GM18858 (cell line): ENCODE measurements around the gene SYNE1.
"Not testable (repeated sequence)": the region's sequence is repeated elsewhere in the genome, so short reads cannot be mapped to it uniquely, and the experiment has no call there.

Experiments
- ATAC-seq: cut with Tn5 transposase; IDR thresholded peaks from one replicate; pipeline ENCODE4 v1.9.1; 2021; ENCODE audit not compliant: unreplicated experiment

SYNE1 gene

DNA sequence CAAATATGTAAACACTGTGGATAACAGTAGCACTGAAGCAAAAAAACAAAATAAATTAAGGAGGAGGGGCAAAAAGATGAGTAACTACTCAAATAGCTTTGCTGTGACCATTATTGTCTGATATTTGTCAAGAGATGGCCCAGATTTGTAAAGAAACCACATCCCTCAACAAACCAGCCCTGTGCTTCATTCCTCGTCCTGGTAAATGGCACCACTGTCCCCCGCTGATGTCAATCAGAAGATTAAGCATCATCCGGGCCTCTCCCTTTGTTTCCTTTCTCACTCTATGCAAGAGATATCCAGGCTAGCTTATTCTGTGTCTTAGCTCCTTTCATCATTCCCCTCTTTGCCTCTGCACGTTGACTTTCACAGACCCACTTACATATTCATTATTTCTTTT lies 259.0 kb downstream of the SYNE1 start:
- ATAC-seq, result no peak

DNA sequence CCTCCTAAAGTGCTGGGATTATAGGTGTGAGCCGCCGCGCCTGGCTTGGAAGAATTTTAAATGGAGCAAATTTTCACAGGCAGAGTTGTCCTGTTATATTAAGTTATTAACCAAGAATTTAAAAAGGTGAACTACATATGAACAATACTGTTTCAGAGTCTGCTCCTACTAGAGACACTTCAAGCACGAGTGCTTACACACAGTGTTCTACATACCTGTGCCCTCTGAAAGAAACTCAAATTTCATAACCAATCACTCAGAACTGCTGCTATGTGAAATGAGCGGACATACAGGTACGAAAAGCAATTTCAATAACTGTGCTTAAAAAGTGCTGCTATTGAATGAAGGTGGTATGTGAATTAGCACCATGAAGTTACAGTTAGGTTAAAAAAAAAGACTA lies 262.0 kb downstream of the SYNE1 start:
- no peak for ATAC-seq

DNA sequence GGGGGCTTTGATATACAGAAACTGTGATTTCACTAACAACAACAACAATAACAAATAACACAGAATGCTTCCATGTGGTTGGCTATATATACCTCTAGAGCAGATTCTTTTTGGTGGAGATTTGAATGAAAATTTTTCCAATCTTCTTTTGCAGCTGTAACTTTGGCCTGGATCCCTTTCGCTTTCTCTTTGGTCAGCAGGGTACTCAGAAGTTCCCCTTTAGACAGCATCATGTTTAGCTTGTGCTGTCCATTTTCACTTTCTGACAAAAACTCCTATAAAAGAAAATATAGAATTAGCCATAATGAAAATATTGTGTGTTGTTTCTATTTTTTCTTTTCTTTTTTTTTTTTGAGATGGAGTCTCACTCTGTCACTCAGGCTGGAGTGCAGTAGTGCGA lies 264.2 kb downstream of the SYNE1 start:
- ATAC-seq, result no peak

DNA sequence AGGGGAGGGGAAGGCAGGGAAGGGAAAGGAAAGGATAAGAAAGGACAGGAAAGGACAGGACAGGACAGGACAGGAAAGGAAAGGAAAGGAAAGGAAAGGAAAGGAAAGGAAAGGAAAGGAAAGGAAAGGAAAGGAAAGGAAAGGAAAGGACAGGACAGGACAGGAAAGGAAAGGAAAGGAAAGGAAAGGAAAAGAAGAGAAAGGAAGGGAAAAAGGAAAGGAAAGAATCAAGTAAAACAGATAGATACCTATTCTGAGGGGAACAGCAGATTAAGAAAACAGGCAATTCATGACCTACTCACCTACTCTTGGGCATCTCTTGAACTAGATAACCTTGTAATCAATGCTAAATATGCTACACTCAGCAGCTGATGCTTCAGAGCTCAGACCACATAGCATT lies 265.4 kb downstream of the SYNE1 start:
- no peak for ATAC-seq

DNA sequence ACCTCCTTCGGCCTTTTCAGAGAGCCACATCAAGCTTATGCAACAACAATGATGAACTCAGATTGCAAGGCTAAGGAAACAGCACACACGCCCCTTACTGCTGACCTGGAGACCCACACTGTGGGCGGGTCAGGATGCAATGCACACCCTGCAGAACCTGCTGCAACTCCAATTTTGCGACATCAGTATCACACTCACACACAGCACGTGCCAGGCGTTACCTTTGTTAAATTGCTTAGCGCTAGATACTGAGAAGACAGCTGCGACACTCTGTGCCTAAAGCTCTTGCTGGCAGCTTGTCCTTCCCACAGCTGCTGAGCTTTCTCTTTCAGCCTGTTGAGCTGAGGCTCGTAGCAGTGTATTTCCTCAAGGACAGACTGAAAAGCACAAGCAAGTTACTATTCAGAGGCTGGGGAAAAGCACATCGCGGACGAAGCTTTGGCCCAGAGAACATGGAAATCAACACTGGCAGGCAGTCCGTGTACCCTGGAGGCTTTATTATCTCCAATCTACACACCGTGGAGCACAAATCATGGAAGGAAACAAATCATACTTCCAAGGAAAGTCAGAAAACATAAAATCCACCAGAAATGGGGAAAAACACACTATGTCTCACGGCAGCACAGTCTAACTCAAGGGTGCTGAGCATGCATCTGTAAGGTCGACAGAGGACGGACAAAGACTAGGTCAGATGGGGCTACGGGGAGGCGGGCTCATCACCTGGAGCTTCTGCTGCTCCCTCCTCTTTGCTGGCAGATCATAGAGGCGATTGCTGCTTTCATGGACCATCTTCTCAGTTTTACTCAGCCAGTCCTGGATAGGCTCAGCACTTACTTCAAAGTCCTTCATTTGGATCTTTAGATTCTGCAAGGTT lies 268.2 kb downstream of the SYNE1 start:
- ATAC-seq, result no peak

DNA sequence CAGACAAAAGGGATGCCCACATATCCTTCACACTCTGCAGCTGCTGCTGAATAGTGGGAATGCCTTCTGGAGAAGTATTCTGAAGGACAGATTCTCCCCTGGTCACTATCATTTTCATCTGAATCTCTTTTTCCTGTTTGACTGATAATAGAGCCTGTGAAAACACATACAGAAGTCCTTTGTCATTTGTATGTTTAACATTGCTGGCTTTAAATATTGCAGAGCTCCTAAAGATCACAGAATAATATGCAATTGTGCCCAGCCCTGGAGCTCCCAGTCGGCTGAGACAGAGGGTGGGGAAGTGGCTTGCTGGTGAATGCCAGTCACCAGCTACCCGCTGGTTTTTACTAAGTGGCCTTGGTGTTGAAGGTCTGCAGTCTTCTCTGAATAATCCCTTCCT lies 272.3 kb downstream of the SYNE1 start:
- no peak for ATAC-seq

DNA sequence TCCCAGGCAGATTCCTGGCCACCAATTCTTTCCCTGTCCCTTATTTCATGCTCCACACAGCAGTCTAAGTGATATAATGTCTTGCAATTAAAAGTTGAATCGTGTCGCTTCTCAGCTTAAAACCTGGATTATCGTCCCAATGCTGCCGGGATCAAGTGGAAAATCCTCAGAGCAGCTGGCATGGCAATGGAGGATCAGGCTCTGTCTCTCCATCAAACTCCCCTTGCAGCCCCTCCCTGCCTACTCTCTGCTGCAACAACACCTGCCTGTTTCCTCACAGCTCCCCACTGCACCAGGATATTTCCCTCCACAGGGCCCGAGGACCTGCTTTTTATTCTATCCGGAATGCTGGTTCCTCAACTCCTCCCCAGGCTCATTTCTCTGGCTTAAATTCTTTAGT lies 277.1 kb downstream of the SYNE1 start:
- no peak for ATAC-seq

DNA sequence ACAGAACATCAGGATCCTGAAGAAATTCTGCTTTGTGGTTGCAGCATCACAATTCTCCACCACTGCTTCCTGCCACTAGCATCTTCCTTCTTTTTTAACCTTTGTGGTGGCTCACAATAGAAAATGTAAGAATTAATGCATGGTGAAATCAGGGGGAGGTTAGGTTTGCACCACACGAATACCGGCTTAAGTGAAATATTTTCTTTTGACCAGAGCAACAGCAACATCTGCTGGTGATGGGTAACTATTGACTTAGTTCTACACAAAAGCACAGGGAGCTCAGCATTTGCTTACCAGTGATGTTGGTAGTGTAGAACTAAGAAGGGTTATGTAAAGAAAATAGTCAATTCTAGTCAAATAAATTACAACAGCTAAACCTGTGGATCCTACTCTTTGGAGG lies 280.5 kb downstream of the SYNE1 start:
- peak; percentile 72 for ATAC-seq

DNA sequence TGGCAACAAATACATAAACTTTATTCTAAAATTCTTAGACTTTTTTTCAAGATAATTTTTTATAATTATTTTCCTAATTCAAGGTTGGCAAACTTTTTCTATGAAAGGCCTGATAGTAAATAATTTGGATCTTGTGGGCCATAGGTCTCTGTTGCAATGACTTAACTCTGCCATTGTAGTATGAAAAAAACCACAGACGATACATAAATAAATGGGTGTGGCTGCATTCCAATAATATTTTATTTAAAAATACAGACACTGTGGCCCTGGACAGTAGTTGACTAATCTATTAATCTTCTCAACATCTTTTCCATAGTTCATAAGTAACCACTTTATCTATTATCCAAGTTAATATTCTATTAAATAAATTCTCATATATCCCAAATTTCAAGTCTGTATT lies 281.1 kb downstream of the SYNE1 start:
- ATAC-seq, result no peak

DNA sequence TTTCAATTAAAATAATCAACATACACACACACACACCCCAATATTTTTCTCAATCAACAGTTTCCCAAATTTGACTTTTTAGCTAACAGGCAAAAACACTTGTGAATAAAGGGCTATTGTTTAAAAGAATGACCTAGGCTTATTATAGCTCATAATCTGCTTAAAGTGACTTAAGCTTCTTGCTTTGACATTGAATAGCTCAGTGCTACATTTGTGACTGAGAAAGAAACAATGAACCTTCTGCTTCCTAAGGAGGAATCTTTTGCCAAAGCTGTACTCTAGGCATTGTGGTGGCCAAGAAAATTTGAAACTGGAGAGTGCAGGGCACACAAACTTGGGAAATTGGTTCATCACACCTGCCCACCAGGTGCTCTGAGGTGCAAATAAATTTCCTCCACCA lies 282.0 kb downstream of the SYNE1 start:
- ATAC-seq, result no peak

DNA sequence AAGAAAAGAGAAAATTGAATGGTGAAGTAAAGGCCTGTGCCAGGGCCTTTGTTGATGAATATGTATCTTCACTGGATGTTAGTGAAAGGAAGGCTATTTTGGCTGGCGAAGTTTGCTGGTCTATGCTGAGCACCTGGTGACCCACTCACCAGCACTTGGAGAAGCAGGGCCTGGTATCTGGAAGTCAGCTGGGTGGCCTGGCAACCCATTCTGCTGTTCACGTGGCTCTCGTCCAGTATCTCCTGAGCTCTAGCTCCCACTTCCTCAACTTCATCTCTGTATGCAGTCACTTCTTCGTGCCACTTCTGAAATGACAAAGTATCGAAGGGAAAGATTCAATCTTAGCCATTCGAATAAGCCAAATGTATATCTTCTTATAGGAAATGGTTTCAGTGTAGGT lies 283.7 kb downstream of the SYNE1 start:
- ATAC-seq, result no peak

DNA sequence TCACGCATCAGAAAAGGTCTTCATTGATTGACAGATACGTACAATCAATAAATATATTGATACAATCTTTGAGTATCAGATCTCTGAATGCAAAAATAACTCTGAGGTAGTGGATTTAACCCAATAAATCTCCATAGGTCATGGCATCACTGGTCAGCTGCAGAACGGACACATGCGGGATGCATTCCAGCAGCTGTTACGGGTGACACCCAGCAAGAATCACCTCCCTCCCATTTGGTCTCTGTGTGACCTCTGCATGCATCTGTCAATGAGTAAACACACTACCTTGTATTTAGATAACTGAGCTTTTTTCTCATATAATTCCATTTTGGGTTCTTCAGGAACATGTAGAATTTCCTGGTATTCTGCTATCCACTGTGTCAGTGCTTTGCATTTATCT lies 285.4 kb downstream of the SYNE1 start:
- no peak for ATAC-seq

DNA sequence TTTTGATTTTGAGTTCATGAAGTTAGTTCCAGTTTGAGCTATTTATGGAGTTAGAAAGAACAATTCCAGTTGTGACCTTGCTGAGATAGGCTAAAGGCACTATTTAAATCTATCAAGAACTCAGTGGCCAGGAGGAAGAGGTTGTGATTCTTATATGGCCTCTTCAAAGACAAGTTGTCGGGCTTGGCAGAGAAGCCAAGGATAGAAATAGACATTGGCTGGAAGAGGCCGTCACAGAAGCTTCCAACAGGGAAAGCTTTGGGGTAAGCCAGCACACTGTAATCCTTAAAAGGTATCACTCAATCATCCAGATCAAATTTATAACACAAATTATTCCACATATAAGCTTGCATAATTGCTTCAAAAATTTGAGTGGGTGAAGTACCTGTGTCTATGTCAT lies 286.1 kb downstream of the SYNE1 start:
- no peak for ATAC-seq

DNA sequence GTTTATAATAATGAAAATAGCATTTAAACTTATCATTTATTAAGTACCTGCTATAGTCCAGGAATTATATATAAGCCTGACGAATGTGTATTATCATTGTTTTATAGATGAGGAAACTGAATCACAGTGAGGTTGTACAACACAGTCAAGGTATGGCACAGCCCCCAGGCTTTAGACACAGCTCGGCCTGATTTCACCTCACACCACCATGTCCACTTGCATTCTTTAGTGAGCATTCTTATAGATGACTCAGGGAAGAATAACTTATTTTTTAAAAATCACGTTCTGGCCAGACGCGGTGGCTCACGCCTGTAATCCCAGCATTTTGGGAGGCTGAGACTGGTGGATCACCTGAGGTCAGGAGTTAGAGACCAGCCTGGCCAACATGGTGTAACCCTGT lies 289.0 kb downstream of the SYNE1 start:
- no peak for ATAC-seq

DNA sequence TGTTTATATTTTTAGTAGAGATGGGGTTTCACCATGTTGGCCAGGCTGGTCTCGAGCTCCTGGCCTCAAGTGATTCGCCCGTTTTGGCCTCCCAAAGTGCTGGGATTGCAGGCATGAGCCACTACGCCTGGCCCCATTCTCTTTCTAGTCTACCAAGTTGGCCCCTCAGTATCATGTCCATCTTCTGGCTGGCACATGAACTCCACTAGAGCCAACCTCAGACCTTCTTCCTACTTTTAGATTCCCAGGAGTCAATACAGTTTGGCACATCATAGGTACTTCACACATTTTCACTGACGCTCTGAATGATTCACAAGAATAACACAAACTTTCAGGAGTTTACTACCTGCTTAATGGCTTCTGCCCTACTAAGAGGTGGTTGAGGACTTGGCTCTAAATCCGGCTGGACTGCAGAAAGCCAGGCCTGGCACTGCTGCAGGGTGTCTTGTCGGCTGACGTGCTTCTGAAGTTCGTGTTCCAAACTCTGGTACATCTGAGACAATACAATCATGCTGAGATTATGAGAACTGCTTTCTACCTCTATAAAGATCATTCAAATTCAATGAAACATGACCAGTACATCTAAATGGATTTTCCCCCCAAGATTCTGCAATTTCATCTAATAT lies 293.3 kb downstream of the SYNE1 start:
- ATAC-seq, result no peak

DNA sequence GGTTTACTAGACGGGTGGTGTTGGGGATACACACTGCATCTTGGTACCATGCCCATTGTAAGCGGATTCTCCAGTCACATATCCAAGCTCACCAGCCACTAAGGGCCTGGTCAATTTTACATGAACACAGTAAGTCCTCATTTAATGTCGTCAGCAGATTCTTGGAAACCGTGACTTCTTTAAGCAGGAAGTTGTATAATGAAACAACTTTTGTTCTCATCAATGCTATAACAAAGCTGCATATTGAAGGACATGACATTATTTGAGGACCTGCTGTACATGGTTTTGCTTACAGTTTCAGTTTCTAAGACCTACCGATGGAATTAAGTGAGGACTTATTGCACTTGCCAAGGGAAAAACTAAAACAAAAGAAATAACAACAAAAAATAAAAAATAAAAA lies 295.6 kb downstream of the SYNE1 start:
- no peak for ATAC-seq

DNA sequence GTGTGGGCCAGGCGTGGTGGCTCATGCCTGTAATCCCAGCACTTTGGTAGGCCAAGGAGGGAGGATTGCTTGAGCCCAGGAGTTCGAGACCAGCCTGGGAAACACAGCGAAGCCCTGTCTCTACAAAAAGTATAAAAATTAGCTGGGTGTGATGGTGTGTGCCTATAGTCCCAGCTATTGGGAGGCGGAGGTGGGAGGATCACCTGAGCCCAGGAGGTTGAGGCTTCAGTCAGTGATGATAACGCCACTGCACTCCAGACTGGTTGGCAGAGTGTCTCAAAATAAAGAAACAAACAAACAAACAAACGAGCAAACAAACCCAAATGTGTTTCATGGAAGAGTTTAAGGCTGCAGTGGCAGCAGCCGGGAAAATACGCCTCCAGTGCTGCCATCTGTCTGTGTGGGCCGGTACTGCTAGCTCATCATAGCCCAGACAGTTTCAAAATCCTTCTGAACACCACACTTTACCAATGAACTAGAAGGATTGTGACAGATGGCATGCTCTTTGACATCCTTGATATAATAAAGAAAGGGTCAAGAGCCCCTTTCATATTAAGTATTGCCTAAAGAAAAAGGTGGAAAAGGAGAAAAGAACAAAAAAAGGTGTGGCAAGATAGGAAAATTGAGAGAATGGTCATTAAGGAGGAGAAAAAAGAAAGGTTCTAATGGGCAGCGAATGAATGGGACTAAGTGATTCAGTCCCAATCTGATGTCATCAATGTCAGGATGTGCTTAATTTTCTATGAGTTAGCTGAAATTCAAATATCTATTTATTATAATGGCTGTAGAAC lies 298.6 kb downstream of the SYNE1 start:
- peak; percentile 83 for ATAC-seq

DNA sequence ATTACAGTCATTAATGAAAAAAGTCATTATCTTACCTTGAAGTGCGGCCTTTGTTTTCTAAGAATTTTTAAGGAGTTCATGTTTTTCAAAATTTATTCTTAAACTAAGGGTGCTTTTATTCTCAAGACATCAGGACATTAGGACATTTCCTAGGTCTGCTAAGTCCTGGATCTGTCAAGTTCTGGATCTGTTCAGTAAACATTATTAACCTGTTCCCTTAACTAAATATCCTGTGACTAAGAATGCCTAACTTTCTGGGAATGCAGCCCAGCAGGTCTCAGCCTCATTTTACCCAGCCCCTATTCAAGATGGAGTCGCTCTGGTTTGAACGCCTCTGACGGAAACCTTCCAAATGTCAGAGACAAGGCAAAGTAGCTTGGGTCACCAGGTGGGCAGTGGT lies 302.6 kb downstream of the SYNE1 start:
- ATAC-seq, result no peak

DNA sequence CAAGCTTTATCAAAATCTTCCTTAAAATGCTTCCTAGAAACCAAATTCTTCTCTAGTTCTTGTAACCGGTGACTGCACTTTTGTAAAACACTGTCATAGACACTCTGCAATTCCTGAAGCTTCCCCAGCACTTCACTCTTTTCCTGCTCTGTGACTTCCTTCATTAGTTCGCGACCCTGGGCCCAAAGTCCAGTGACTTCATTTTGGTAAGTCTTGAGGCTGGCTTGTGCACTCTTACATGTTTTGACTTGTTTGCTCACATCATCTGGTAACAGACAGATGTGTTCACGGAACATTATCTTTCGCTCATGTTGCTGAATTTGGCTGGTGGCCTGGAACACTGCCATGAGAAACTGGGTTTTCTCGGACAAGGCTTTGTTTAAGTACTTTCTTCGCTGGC lies 306.2 kb downstream of the SYNE1 start:
- no peak for ATAC-seq

DNA sequence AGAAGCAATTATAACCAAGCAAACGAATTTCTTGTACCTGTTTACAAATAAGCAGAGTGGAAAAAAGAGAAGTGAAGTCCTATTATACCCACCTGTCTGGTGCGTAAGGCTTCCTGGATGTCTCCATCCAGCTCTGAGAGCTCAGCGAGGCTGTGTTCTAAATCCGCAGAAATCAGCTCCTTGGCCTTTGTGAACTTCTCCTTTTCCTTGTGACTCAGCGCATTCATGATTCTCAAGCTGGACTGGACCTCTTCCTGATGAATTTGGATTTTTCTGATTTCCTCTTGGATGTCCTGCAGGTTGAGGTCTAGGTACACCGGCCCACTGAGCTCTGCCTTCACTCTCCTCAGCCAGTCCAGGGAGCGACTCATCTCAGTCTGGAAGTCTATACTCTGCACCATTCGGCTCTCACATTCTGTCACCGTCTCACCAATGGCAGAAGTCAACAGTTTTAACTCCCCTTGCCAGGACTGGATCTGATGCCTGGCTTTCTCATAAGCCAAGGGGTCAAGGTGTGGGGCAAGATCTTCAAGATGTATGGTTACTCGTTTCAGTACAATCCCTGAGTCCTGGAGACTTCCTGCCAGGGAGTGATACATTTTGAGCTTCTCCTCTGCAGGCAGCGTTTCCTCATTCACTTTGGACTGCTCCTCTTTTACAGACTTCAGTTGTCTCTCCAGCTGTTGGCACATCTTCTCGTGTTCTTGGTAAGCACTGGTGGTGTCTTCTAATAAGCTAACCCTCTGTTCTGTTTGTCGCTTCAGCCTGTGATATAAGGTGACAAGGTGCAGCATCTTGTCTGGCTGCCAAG lies 307.3 kb downstream of the SYNE1 start:
- ATAC-seq, result no peak

DNA sequence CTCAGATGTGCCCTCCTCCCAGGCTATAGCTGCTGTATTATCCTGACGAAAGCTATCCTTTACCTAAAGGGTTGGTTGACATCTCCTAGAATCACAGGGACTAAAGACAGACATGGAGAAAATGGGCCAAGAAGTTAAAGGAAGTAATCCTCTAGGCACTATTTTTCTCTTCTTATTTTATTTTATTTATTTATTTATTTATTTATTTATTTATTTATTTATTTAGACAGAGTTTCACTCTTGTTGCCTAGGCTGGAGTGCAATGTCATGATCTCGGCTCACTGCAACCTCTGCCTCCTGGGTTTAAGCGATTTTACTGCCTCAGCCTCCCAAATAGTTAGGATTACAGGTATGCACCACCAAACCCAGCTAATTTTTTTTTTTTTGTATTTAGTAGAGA lies 309.0 kb downstream of the SYNE1 start:
- not testable (repeated sequence) for ATAC-seq
